Mammary epithelial cell (primary cell): ENCODE results near the gene TFDP2.

Experiments used
- CTCF ChIP-seq, 2 donors: IDR thresholded peaks in 1 of 2; conservative IDR thresholded peaks in 1 of 2; 2 replicates each; pipeline ENCODE4 v1.5.1; 2011 to 2012; ENCODE audit warnings: inconsistent platforms in 2 of 2, low read length in 2 of 2, mild to moderate bottlenecking in 2 of 2, control low read depth in 1 of 2, low read depth in 1 of 2; ENCODE audit not compliant: insufficient read depth in 1 of 2; ENCODE audit errors: extremely low read depth in 1 of 2
- EZH2 ChIP-seq: IDR thresholded peaks from 2 replicates; pipeline ENCODE4 v1.6.1; 2012; ENCODE audit warnings: low read length, inconsistent platforms, borderline replicate concordance

- no peak for TF ChIP-seq CTCF (conservative IDR thresholded peaks at IDR 0.05 in 1 of 2, IDR thresholded peaks at IDR 0.05 in 1 of 2; ENCODE audit: extremely low read depth in 1 of 2, insufficient read depth in 1 of 2, low read depth in 1 of 2, low read length in 2 of 2)
- no peak for TF ChIP-seq EZH2
These were observed 39.5 kb upstream of the TFDP2 start for GRCh38 chr3:142188846-142189245.
